PFSK-1 (cell line): Measurements from ENCODE around the gene UPB1.

Experiments
- FOXP2 ChIP-seq: optimal IDR thresholded peaks from 2 replicates; pipeline ENCODE3; 2011; ENCODE audit warnings: borderline replicate concordance, control low read depth, inconsistent platforms; ENCODE audit not compliant: insufficient read depth; ENCODE audit errors: extremely low read length, extremely low read depth
- POLR2AphosphoS5 ChIP-seq: IDR thresholded peaks from 2 replicates; pipeline ENCODE4 v1.6.1; 2012; ENCODE audit warnings: low read depth, mild to moderate bottlenecking, control low read depth, low read length, moderate library complexity
- SIN3A ChIP-seq: IDR thresholded peaks from 2 replicates; pipeline ENCODE4 v1.6.1; 2012; ENCODE audit warnings: mild to moderate bottlenecking, low read length, moderate library complexity, borderline replicate concordance; ENCODE audit not compliant: insufficient read depth
- TAF1 ChIP-seq: IDR thresholded peaks from 2 replicates; pipeline ENCODE4 v1.6.1; 2012; ENCODE audit warnings: low read length, control low read depth, borderline replicate concordance; ENCODE audit not compliant: insufficient read depth
- TF ChIP-seq, protein P1 (sequence below), 2 experiments: IDR thresholded peaks; 2 replicates each; pipeline versions ENCODE4 v1.6.1 to v1.8.0; 2011 to 2012; ENCODE audit warnings: low read depth in 2 of 2, low read length in 2 of 2, control low read depth in 1 of 2, inconsistent platforms in 1 of 2, mild to moderate bottlenecking in 1 of 2, moderate library complexity in 1 of 2; ENCODE audit not compliant: insufficient read depth in 1 of 2

The UPB1 gene

DNA sequence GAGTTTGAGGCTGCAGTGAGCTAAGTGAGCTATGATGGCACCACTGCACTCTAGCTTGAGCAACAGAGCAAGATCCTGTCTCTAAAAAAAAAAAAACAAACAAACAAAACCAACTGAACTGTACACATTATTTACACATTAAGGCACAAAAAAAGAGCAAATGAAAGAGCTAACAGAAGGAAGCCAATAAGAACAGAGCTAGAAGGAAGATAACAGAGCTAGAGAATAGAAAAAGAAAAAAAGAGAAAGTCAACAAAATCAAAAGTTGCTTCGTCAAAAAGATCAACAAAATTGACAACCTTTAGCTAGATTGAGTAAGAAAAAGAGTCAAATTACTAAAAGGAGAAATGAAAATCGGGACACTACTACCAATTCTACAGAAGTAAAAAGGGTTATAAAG, 34.8 kb downstream of the UPB1 start:
- TF ChIP-seq, protein P1, sequence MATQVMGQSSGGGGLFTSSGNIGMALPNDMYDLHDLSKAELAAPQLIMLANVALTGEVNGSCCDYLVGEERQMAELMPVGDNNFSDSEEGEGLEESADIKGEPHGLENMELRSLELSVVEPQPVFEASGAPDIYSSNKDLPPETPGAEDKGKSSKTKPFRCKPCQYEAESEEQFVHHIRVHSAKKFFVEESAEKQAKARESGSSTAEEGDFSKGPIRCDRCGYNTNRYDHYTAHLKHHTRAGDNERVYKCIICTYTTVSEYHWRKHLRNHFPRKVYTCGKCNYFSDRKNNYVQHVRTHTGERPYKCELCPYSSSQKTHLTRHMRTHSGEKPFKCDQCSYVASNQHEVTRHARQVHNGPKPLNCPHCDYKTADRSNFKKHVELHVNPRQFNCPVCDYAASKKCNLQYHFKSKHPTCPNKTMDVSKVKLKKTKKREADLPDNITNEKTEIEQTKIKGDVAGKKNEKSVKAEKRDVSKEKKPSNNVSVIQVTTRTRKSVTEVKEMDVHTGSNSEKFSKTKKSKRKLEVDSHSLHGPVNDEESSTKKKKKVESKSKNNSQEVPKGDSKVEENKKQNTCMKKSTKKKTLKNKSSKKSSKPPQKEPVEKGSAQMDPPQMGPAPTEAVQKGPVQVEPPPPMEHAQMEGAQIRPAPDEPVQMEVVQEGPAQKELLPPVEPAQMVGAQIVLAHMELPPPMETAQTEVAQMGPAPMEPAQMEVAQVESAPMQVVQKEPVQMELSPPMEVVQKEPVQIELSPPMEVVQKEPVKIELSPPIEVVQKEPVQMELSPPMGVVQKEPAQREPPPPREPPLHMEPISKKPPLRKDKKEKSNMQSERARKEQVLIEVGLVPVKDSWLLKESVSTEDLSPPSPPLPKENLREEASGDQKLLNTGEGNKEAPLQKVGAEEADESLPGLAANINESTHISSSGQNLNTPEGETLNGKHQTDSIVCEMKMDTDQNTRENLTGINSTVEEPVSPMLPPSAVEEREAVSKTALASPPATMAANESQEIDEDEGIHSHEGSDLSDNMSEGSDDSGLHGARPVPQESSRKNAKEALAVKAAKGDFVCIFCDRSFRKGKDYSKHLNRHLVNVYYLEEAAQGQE (IDR thresholded peaks at IDR 0.05; ENCODE audit: insufficient read depth in 1 of 2, low read depth in 2 of 2, low read length in 2 of 2): no peak
- TF ChIP-seq FOXP2 (no peak), POLR2AphosphoS5 (no peak), TAF1 (no peak), SIN3A (no peak)

DNA sequence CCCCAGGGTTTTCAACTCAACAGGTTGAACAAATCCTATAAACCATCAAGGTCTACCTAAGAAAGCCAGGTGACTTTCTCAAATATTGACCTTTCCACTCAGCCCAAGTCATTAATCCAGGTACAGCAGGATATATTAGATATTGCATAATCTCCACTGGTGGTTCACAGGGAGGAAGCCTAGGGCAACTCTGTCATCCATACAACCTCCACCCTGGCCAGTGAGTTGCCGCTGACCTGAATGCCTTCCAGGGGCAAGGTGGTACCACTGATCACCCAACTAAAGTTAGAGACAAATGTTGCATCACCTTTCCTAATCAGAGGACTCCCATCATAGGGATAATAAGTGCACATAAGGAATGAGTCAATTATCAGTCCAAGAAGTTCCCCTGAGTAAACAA, 36.9 kb downstream of the UPB1 start:
- TF ChIP-seq SIN3A (no peak), TAF1 (no peak), FOXP2 (no peak), POLR2AphosphoS5 (no peak)
- TF ChIP-seq, protein P1 (IDR thresholded peaks at IDR 0.05; ENCODE audit: insufficient read depth in 1 of 2, low read depth in 2 of 2, low read length in 2 of 2): no peak

DNA sequence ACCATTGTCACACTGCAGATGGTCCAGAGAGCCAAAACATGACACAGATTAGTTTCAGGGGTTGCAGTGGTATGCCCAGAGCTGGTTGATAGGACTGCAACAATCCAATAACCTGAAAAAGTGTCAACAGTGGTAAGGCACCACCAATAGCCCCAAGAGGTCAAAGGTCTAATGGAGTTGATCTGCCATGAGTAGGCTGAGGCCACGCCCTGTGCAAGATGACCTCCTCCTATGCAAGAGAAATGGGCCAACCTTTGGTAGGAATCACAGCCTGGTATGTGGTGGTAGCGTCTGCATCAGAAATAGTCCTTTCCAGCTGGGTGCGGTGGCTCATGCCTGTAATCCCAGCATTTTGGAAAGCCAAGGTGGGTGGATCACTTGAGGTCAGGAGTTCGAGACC, 40.2 kb downstream of the UPB1 start:
- TF ChIP-seq, protein P1 (IDR thresholded peaks at IDR 0.05; ENCODE audit: insufficient read depth in 1 of 2, low read depth in 2 of 2, low read length in 2 of 2): no peak
- TF ChIP-seq SIN3A (no peak), POLR2AphosphoS5 (no peak), FOXP2 (no peak), TAF1 (no peak)

DNA sequence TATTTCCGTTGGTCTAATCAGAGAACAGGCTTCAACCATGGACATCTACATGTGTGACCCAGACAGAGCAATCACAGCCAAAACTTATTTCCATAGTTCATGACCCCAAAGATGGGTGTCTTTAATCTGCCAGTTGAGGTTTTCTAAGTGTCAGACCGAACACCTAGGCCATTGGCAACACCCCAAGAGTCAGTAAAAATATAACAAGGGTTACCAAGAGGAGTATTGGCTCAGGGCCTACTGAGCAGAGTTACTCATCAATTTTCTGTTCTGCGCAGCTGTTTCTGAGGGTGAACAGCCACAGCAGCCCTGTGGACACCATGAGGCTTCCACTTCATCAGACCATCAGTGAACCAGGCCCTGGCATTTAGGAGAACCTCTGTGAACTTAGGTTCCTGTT, 41.0 kb downstream of the UPB1 start:
- TF ChIP-seq FOXP2: no peak
- no peak for TF ChIP-seq SIN3A
- TF ChIP-seq, protein P1 (IDR thresholded peaks at IDR 0.05; ENCODE audit: insufficient read depth in 1 of 2, low read depth in 2 of 2, low read length in 2 of 2): no peak
- no peak for TF ChIP-seq POLR2AphosphoS5
- TF ChIP-seq TAF1: no peak

DNA sequence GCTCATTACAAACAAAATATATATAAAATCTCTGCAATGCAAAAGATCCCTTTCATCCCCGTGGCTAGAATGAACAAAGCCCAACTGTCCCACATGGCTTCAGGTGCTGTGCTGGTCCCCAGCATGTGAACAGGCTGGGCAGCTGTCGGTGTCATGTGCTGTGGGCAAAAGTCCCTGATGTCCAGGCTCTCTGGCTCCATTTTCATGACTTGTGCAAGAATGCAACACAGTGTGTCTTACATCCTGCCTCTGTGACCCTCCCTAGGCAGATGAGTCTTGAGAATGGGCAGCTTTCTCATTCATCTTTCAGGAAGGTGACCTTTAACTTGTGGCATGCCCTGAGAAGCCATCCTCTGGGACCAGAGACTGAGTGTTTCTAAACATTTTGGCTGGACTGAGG, 45.3 kb downstream of the UPB1 start:
- no peak for TF ChIP-seq FOXP2
- TF ChIP-seq TAF1: no peak
- no peak for TF ChIP-seq POLR2AphosphoS5
- TF ChIP-seq, protein P1 (IDR thresholded peaks at IDR 0.05; ENCODE audit: insufficient read depth in 1 of 2, low read depth in 2 of 2, low read length in 2 of 2): no peak
